CD4-positive, alpha-beta memory T cell (primary cell): ENCODE results near the gene PAX6. TPM values are rescaled to one million over a fixed set of nuclear protein-coding genes. Genes with fewer than 3 reads are reported as not detected.
"Not testable (repeated sequence)": the region's sequence is repeated elsewhere in the genome, so short reads cannot be mapped to it uniquely, and the experiment has no call there.

Experiments
- CTCF ChIA-PET: fragments of 350-600 bp; sonication (Branson Sonifier 250); formaldehyde crosslinking; loops from one replicate; lab custom pipeline; 2021; ENCODE audit warnings: inconsistent platforms; ENCODE audit not compliant: partially characterized antibody; lab: Charles Lee
- POLR2A ChIA-PET: fragments of 350-600 bp; sonication (Branson Sonifier 250); formaldehyde crosslinking; loops from one replicate; lab custom pipeline; 2021; ENCODE audit not compliant: partially characterized antibody; lab: Charles Lee
- DNase-seq, 5 donors: peaks; one replicate each; pipeline versions ENCODE4 v3.0.0 to v3.0.0-alpha.2; 2020 to 2022; ENCODE audit warnings: mixed read lengths in 1 of 5
- H3K27ac ChIP-seq: one replicate; pipeline ENCODE4 v1.7.0; 2013; ENCODE audit warnings: low read depth, low read length
- H3K27me3 ChIP-seq: 2 replicates; pipeline ENCODE4 v1.7.0; 2013; ENCODE audit warnings: mild to moderate bottlenecking, low read length, moderate library complexity; ENCODE audit not compliant: insufficient read depth
- H3K36me3 ChIP-seq: 2 replicates; pipeline ENCODE4 v1.7.0; 2013; ENCODE audit warnings: mild to moderate bottlenecking, low read length, moderate library complexity; ENCODE audit not compliant: insufficient read depth
- H3K4me1 ChIP-seq: 2 replicates; pipeline ENCODE4 v1.7.0; 2013; ENCODE audit warnings: mild to moderate bottlenecking, low read length, moderate library complexity; ENCODE audit not compliant: insufficient read depth
- H3K4me3 ChIP-seq, 2 donors: one replicate each; pipeline ENCODE4 v1.7.0; 2013; ENCODE audit warnings: low read length in 2 of 2, mild to moderate bottlenecking in 1 of 2
- H3K9me3 ChIP-seq, 2 donors: one replicate each; pipeline ENCODE4 v1.7.0; 2013; ENCODE audit warnings: low read length in 2 of 2, control low read depth in 1 of 2; ENCODE audit not compliant: control insufficient read depth in 1 of 2
- H3K27ac Mint-ChIP-seq, 7 donors: one replicate each; pipeline ENCODE4 v1.8.0; 2020 to 2021; ENCODE audit warnings: mixed read lengths in 7 of 7, mild to moderate bottlenecking in 6 of 7, inconsistent platforms in 3 of 7, moderate library complexity in 3 of 7
- H3K27me3 Mint-ChIP-seq, 2 donors: one replicate each; pipeline ENCODE4 v1.8.0; 2020 to 2021; ENCODE audit warnings: mixed read lengths in 2 of 2
- H3K36me3 Mint-ChIP-seq, 2 donors: one replicate each; pipeline ENCODE4 v1.8.0; 2020 to 2021; ENCODE audit warnings: mixed read lengths in 2 of 2, inconsistent platforms in 1 of 2, mild to moderate bottlenecking in 1 of 2
- H3K4me1 Mint-ChIP-seq, 4 donors: one replicate each; pipeline ENCODE4 v1.8.0; 2020 to 2021; ENCODE audit warnings: mixed read lengths in 4 of 4, mild to moderate bottlenecking in 1 of 4
- H3K4me3 Mint-ChIP-seq, 8 donors: one replicate each; pipeline ENCODE4 v1.8.0; 2020 to 2021; ENCODE audit warnings: mixed read lengths in 8 of 8, mild to moderate bottlenecking in 7 of 8, moderate library complexity in 6 of 8, inconsistent platforms in 3 of 8
- H3K9me3 Mint-ChIP-seq, 8 donors: one replicate each; pipeline ENCODE4 v1.8.0; 2020 to 2021; ENCODE audit warnings: mixed read lengths in 8 of 8, mild to moderate bottlenecking in 5 of 8, inconsistent platforms in 3 of 8, moderate library complexity in 1 of 8
- intact Hi-C: fragments of 100-400 bp; cut with micrococcal nuclease; formaldehyde crosslinking; loops from one replicate; pipeline ENCODE4 v1.15.1; 2023
- polyA plus RNA-seq, 2 donors: library from polyadenylated mRNA; unstranded; fragments of 300-500 nt; fragmentation: Illumina TruSeq; gene quantifications; one replicate each; pipeline ENCODE4 v1.2.3, GENCODE V29; 2021
- total RNA-seq, 2 experiments: library from RNA; stranded (reverse); gene quantifications; one replicate each; pipeline ENCODE4 v1.2.3, GENCODE V29; 2021

PAX6 gene
- total and polyA plus RNA-seq, 4 experiments from 2014 or later: 0.11 TPM; not detected in 3

GRCh38 chr11:31764261-31764660 lies 46.9 kb downstream of the PAX6 start:
- Mint-ChIP-seq H3K4me1 (no peaks in the 10 kb centered on the region), H3K36me3 (peaks cover 0 to 11% of the 10 kb centered on the region in 2 donors), H3K27ac (no peak overlapping the region), H3K27me3 (no peaks in the 10 kb centered on the region), H3K4me3 (no peak overlapping the region), H3K9me3 (no peaks in the 10 kb centered on the region)
- Histone ChIP-seq H3K4me3 (no peak overlapping the region), H3K4me1 (no peaks in the 10 kb centered on the region), H3K27me3 (no peaks in the 10 kb centered on the region), H3K9me3 (no peaks in the 10 kb centered on the region), H3K27ac (no peak overlapping the region), H3K36me3 (no peaks in the 10 kb centered on the region)
- intact Hi-C loops: no loop called here
- DNase-seq: no peak
- ChIA-PET POLR2A (no interaction called here), CTCF (interaction anchor here (1.3 kb wide), 1 partner anchor 523 kb away, joined by 3 read pairs; no protein-coding TSS in a partner anchor)

- Mint-ChIP-seq H3K4me3 (no peak overlapping the region), H3K27ac (no peak overlapping the region), H3K4me1 (no peaks in the 10 kb centered on the region), H3K9me3 (no peaks in the 10 kb centered on the region), H3K27me3 (no peaks in the 10 kb centered on the region), H3K36me3 (peaks cover 0 to 11% of the 10 kb centered on the region in 2 donors)
- Histone ChIP-seq H3K4me1 (no peaks in the 10 kb centered on the region), H3K4me3 (no peak overlapping the region), H3K9me3 (no peaks in the 10 kb centered on the region), H3K27me3 (no peaks in the 10 kb centered on the region), H3K27ac (no peak overlapping the region), H3K36me3 (no peaks in the 10 kb centered on the region)
- POLR2A ChIA-PET: no interaction called here
- CTCF ChIA-PET: interaction anchor here (1.3 kb wide), 1 partner anchor 522 kb away, joined by 3 read pairs; no protein-coding TSS in a partner anchor
- DNase-seq: no peak
- intact Hi-C loops: no loop called here
Observed at GRCh38 chr11:31763296-31763695, 47.8 kb downstream of the PAX6 start.

GRCh38 chr11:31761636-31762035 lies 49.5 kb downstream of the PAX6 start:
- Mint-ChIP-seq H3K27me3 (no peaks in the 10 kb centered on the region), H3K4me3 (no peak overlapping the region), H3K27ac (no peak overlapping the region), H3K9me3 (no peaks in the 10 kb centered on the region), H3K4me1 (no peaks in the 10 kb centered on the region), H3K36me3 (peaks cover 0 to 14% of the 10 kb centered on the region in 2 donors)
- intact Hi-C loops: no loop called here
- H3K36me3 ChIP-seq: no peaks in the 10 kb centered on the region
- no peaks in the 10 kb centered on the region for H3K27me3 ChIP-seq
- no peaks in the 10 kb centered on the region for H3K4me1 ChIP-seq
- ChIA-PET POLR2A (no interaction called here), CTCF (no interaction called here)
- no peak for DNase-seq
- no peaks in the 10 kb centered on the region for H3K9me3 ChIP-seq
- H3K27ac ChIP-seq: no peak overlapping the region
- H3K4me3 ChIP-seq: no peak overlapping the region

GRCh38 chr11:31757260-31757835 lies 53.8 kb downstream of the PAX6 start:
- Mint-ChIP-seq H3K27ac (peak overlapping the region in 1 of 7 donors; percentile 25), H3K9me3 (no peaks in the 10 kb centered on the region), H3K36me3 (peaks cover 2 to 14% of the 10 kb centered on the region in 2 donors), H3K4me1 (no peaks in the 10 kb centered on the region), H3K4me3 (no peak overlapping the region), H3K27me3 (no peaks in the 10 kb centered on the region)
- Histone ChIP-seq H3K4me1 (no peaks in the 10 kb centered on the region), H3K27me3 (no peaks in the 10 kb centered on the region), H3K4me3 (no peak overlapping the region), H3K27ac (no peak overlapping the region), H3K9me3 (no peaks in the 10 kb centered on the region), H3K36me3 (no peaks in the 10 kb centered on the region)
- POLR2A ChIA-PET: no interaction called here
- CTCF ChIA-PET: no interaction called here
- no peak for DNase-seq
- intact Hi-C loops: no loop called here

- Histone ChIP-seq H3K27ac (no peak overlapping the region), H3K9me3 (no peaks in the 10 kb centered on the region), H3K27me3 (no peaks in the 10 kb centered on the region), H3K4me3 (no peak overlapping the region), H3K4me1 (no peaks in the 10 kb centered on the region), H3K36me3 (no peaks in the 10 kb centered on the region)
- Mint-ChIP-seq H3K9me3 (peaks cover 0 to 16% (median 10%) of the 10 kb centered on the region in 8 donors), H3K27ac (no peak overlapping the region), H3K36me3 (peaks cover 7 to 10% of the 10 kb centered on the region in 2 donors), H3K4me1 (no peaks in the 10 kb centered on the region), H3K4me3 (no peak overlapping the region), H3K27me3 (no peaks in the 10 kb centered on the region)
- POLR2A ChIA-PET: no interaction called here
- intact Hi-C loops: no loop called here
- CTCF ChIA-PET: no interaction called here
- no peak for DNase-seq
Observed at GRCh38 chr11:31747581-31747980, 63.5 kb downstream of the PAX6 start.

- not testable (repeated sequence) for H3K27me3 Mint-ChIP-seq, H3K4me1 Mint-ChIP-seq, H3K4me3 Mint-ChIP-seq
Observed at GRCh38 chr11:31740731-31741368, 70.3 kb downstream of the PAX6 start.

GRCh38 chr11:31740131-31740530 lies 71.0 kb downstream of the PAX6 start:
- peaks cover 13 to 18% of the 10 kb centered on the region in 2 donors for H3K36me3 Mint-ChIP-seq
- intact Hi-C loops: no loop called here
- CTCF ChIA-PET: no interaction called here

More at GRCh38 chr11:31740731-31741368, 70.3 kb downstream of the PAX6 start:
- H3K4me3 ChIP-seq, H3K27me3 ChIP-seq, H3K27ac Mint-ChIP-seq, CTCF ChIA-PET, H3K4me1 ChIP-seq, DNase-seq, H3K36me3 ChIP-seq, intact Hi-C loops, POLR2A ChIA-PET, H3K9me3 ChIP-seq, H3K27ac ChIP-seq: not testable (repeated sequence)
- Mint-ChIP-seq H3K9me3 (peaks cover 0 to 61% (median 39%) of the 10 kb centered on the region in 8 donors), H3K36me3 (peaks cover 13 to 18% of the 10 kb centered on the region in 2 donors)

More at GRCh38 chr11:31740131-31740530, 71.0 kb downstream of the PAX6 start:
- no peaks in the 10 kb centered on the region for H3K4me1 Mint-ChIP-seq
- Histone ChIP-seq H3K4me3 (no peak overlapping the region), H3K27me3 (no peaks in the 10 kb centered on the region), H3K36me3 (no peaks in the 10 kb centered on the region), H3K9me3 (no peaks in the 10 kb centered on the region), H3K27ac (no peak overlapping the region), H3K4me1 (no peaks in the 10 kb centered on the region)
- no peak overlapping the region for H3K4me3 Mint-ChIP-seq
- H3K27ac Mint-ChIP-seq: no peak overlapping the region
- no peak for DNase-seq
- no peaks in the 10 kb centered on the region for H3K27me3 Mint-ChIP-seq
- H3K9me3 Mint-ChIP-seq: peaks cover 0 to 66% (median 40%) of the 10 kb centered on the region in 8 donors
- POLR2A ChIA-PET: no interaction called here
